HG03565 (cell line): Measurements from ENCODE around the gene XIRP2.

Experiments used
- ATAC-seq: cut with Tn5 transposase; IDR thresholded peaks from one replicate; pipeline ENCODE4 v1.9.1; 2021; ENCODE audit warnings: mild to moderate bottlenecking, moderate library complexity; ENCODE audit not compliant: unreplicated experiment

The XIRP2 gene, protein sequence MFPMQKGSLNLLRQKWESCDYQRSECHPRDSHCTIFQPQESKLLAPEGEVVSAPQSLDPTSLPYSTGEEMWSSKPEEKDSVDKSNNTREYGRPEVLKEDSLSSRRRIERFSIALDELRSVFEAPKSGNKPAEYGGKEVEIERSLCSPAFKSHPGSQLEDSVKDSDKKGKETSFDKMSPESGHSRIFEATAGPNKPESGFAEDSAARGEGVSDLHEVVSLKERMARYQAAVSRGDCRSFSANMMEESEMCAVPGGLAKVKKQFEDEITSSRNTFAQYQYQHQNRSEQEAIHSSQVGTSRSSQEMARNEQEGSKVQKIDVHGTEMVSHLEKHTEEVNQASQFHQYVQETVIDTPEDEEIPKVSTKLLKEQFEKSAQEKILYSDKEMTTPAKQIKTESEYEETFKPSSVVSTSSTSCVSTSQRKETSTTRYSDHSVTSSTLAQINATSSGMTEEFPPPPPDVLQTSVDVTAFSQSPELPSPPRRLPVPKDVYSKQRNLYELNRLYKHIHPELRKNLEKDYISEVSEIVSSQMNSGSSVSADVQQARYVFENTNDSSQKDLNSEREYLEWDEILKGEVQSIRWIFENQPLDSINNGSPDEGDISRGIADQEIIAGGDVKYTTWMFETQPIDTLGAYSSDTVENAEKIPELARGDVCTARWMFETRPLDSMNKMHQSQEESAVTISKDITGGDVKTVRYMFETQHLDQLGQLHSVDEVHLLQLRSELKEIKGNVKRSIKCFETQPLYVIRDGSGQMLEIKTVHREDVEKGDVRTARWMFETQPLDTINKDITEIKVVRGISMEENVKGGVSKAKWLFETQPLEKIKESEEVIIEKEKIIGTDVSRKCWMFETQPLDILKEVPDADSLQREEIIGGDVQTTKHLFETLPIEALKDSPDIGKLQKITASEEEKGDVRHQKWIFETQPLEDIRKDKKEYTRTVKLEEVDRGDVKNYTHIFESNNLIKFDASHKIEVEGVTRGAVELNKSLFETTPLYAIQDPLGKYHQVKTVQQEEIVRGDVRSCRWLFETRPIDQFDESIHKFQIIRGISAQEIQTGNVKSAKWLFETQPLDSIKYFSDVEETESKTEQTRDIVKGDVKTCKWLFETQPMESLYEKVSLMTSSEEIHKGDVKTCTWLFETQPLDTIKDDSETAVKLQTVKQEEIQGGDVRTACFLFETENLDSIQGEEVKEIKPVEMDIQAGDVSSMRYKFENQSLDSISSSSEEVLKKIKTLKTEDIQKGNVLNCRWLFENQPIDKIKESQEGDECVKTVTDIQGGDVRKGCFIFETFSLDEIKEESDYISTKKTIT (N-terminal part only)

DNA sequence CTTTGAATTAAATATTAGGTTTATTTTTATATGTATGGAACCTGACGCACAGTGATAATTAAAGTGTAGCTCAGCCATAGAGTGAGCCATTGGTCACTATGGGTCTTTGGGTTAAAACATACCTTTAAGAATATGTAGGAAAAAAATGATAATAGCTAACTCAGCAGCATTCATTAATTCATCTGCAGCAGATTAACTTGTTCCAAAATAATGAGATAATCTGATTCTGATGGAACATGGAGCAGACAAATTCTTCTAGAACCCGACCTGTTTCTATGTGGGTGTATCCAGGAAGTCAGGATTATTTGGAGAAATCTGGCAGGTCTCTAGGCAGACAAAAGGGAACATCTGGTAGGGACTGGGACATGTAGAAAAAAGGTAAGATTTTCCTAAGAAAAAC, at the start of gene XIRP2:
Gene XIRP2 (plus strand): TSS at position 301 of the 400 bp plus-strand sequence. CDS start 15,003 bp downstream, outside the sequence.
- ATAC-seq, result no peak

- no peak for ATAC-seq
Observed at GRCh38 chr2:166841152-166841551, 47.1 kb upstream of the XIRP2 start.

DNA sequence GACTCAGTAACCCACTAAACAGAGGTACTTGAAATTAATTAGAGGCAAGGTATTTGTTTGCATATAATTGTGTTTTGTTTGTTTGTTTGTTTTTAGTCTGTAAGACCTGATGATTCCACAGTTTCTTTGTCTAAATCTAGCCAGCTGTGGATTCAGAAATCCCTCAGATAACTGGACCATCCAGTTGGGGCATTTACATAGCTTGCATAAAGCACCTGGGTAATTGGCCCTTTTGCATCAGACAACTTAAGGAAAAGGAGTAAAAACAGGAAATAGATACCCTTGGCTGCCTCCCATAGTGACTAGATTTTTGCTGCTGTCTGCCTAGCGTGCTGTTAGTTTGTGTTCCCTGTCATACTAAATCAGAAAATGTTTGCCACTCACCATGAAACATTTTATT, 46.6 kb upstream of the XIRP2 start:
- no peak for ATAC-seq

- ATAC-seq, result no peak
Observed at GRCh38 chr2:166844111-166844510, 44.2 kb upstream of the XIRP2 start.

DNA sequence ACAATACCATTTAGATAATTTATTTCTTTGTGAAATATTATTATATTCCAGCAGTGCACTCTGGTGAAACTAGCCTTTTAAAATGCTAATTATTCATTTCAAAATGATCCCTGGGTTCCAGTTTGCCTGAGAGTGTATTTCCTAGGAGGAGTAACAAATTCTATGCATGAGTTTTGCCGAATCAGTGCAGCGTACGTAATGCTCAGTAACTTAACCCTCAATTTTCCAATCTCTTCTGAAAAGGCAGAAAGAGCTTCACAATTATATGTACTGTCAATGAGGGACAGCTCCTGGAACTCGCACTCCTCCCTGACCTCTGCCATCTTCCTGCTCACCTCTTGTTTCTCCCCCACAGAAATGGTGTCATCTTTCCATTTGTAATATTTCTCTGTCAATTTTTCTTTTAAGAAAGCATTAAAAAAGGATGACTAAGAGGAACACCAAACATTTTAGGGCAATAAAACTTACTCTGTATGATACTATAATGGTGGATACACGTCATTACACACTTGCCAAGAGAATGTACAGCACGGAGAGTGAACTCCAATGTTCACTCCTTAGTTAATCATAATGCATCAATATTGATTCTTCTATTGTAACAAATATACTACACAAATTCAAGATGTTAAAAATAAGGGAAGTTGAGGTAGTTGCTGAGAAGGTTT, 25.7 kb upstream of the XIRP2 start:
- ATAC-seq, result no peak

DNA sequence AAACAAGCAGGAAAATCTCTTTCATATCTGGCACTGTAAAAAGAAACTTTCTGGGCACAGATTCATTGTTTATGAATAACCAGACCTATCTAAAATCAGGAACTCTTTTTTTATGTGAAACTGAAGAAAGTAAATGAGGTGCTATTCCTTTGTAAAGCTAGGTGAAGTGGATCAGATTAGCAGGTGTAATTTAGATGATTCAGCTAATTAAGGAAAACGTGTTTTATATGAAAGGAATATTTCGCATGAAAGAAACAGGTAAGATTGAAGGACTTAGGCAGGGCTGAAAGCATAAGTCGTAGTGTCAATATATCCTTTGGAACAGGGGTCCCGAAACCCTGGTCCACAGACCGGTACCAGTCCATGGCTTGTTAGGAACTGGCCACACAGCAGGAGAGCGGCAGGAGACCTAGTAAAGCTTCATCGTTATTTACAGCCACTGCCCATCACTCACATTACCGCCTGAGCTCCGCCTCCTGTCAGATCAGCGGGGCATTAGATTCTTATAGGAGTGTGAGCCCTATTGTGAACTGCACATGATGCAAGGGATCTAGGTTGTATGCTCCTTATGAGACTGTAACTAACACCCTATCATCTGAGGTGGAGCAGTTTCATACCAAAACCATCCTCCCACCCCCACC, 20.3 kb upstream of the XIRP2 start:
- ATAC-seq, result no peak

GRCh38 chr2:166870346-166870745, 17.9 kb upstream of the XIRP2 start:
- ATAC-seq, result no peak

DNA sequence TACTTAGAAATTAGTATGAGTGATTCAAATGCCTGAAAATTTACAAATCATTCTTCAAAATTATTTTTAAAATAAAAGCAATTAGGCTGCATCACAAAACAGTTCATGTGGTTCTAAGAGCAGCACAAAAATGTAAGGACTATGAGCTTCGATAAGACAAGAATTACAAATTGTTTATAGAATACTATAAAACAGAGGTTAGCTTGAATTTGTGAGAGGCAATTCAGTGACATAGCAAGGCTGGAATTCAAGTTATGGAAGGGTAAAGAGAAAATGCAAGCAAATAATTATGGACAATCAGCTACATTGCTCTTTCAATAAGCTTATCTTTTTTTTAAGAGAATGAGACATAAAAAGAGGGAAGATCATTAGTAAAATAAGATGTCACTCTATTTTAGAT, 7.1 kb upstream of the XIRP2 start:
- no peak for ATAC-seq

DNA sequence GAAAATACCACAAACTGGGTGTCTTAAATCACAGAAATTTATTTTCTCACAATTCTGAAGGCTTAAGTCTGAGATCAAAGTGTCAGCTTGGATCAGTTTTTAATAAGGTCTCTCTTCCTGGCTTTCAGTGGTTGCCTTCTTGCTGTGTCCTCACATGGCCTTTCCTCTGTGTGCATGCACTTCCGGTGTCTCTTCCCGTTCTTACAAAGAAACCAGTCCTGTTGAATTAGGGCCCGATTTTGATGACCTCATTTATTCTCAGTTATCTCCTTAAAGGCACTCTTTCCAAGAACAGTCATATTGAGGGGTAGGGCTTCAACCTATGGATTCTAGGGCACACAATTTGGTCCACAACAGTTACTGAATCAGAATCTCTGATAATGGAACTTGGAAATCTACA, 5.4 kb upstream of the XIRP2 start:
- ATAC-seq, result no peak

DNA sequence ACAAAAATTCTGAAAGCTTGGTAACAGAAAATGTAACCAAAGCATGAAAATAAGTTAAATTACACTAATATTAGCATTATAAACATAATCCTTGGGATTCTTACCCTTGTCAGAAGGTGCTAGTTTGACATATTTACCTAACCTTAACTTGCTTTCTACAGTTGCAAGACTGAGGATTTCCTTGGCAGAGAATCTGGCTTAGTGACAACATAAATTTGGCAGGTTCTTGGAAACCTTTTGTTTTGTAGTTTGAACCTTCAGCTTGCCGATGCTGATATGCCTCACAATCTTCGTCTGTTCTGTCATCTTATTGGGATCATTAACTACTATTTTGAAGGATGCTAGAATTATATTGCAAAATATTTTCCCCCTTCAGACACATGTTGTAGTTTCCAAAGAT, 3.4 kb downstream of the XIRP2 start:
- no peak for ATAC-seq

DNA sequence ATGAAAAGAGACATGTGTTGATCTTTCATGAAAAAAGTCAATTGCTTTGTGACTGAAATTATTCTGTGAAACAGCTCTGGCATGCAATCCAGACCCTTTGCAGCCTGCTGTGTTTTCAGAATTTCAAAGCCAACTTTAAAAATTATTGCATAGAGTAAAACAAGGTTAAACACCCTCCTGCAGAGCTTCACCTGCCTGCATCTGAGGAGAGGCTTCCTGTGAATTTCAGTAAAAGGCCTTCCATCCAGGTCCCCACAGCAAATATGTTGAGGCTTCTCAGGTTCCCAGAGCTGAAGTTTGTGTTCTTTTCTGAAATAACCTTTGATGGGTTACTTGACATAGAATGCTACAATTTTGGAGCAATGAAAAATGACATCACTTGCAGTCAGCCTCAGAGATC, 4.1 kb downstream of the XIRP2 start:
- ATAC-seq, result no peak

GRCh38 chr2:166895243-166895642, 7.0 kb downstream of the XIRP2 start:
- no peak for ATAC-seq

DNA sequence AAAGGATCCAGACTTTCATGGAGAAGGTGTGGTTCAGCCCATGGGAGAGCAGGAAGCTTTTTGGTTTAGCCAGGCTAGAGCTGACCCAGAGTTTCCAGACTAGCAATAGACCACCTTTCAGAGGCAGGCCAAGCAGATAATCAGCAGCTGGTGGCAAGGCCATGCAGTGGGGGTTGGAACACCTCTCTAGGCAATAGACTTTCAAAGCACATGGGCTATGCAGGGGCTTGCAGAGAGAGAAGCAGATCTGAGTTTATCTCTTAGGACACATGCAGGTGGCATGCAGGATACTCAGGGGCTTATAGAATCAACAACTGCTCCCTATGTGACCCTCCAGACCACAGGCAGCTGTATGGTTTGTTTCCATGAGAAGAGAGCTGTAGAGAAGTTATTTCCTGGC, 9.4 kb downstream of the XIRP2 start:
- no peak for ATAC-seq

- no peak for ATAC-seq
Observed at GRCh38 chr2:166899676-166900075, 11.4 kb downstream of the XIRP2 start.

DNA sequence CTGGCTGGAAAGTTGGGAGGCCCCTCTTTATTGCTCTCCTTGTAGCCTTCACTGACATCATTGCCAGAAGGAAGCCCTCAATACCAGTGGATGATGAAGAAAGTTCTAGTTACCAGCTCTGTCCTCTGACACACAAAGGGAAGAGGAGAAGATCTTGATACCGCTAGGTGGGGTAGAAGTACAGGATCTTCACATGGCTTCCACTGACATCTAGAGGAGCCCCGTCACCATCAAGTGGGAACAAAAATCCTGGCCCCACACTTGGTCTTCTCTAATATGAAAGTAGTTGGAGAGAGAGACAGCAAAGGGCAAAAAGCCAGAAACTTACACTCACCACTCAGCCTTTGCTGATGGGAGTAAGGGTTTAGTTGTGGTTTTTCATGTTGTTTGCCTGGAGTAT, 12.4 kb downstream of the XIRP2 start:
- ATAC-seq, result no peak

GRCh38 chr2:166901336-166901735, 13.1 kb downstream of the XIRP2 start:
- no peak for ATAC-seq

DNA sequence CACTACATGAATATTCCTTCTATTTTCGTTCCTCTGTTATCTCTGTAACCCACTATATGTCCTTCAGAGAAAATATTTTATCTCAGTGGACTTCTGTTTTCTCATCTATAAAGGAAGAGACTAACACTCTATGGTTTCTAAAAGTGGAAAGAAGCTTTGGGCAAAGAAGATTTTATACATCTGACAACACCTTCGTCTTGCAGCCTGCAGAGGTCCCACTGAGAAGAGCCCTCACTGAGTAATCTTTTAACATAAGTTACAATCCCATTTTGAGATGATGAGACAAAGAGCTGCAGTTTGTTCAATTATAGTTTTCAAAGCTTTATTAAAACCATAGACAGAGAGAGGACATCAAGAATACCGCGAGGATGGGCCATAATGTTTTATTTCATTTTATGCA, 28.7 kb downstream of the XIRP2 start:
- ATAC-seq, result no peak

- no peak for ATAC-seq
Observed at GRCh38 chr2:166917415-166917814, 29.1 kb downstream of the XIRP2 start.

DNA sequence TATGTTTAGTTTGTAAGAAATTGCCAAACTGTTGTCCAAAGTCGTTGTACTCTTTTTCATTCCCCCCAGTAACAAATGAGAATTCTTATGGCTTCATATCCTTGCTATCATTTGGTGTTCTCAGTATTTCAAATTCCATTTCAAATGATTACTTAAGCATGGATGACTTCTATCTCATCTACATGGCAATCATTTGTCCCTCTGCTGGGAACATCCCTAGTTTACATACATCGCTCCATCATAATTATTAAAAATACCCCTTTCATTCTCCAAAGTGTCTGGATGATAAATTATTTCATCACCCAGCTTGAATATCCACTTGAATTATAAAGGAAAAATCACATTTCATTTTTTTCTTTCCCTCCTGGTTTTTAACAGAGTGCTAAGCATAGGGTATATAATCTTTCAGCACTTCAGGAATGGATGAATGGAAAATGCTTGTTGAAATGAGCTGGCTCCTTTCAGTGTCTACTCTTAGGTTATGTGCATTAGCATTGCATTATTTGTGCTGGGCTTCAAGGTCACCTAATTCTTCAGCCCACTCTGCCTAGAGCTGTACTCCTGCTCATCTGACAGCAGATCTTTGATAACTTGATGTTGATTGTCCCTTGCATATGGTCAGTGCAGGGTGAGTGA, 33.1 kb downstream of the XIRP2 start:
- no peak for ATAC-seq

DNA sequence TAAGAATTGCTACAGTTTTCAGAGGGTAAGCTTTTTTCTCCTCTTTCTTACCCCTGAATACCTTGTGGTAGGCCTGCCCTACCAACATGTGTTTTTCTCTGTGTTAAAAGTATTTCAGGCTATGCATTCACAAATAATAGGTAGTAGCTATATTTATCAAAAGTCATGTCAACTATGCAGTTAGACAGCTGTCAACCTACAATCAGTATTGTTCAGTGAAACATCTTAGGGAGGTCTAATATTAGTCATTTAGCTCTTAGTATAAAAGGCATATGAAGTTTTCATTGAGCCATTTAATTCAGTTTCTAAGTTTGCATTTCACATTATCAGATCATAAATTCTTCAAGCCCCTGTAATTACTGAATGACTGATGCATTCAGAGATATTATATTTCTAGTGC, 36.7 kb downstream of the XIRP2 start:
- no peak for ATAC-seq
